GM12878 (cell line): ENCODE data around the gene TBC1D8. TPM values are rescaled to one million over a fixed set of nuclear protein-coding genes. Genes with fewer than 3 reads are reported as not detected.

Source experiments
- ATAC-seq: fragments of 200-7000 bp; cut with Tn5 transposase; 3 replicates; pipeline ENCODE4 v1.9.1; 2020; ENCODE audit warnings: mild to moderate bottlenecking, moderate library complexity
- BruUV-seq: library from RNA; stranded (reverse); fragments of 400-500 nt; replicated peaks from 2 replicates; lab custom pipeline; 2021; lab: Mats Ljungman, UMichigan
- CTCF ChIA-PET: fragments of 300-600 bp; sonication (Branson Sonifier 250); formaldehyde crosslinking; extraction: SDS; loops from one replicate; lab custom pipeline; 2021; ENCODE audit warnings: inconsistent platforms; lab: Yijun Ruan, JAX
- POLR2A ChIA-PET: fragments of 350-600 bp; formaldehyde crosslinking; extraction: SDS; loops from one replicate; lab custom pipeline; 2021; ENCODE audit warnings: inconsistent platforms; lab: Charles Lee
- RAD21 ChIA-PET: fragments of 300-600 bp; sonication (Branson Sonifier 250); formaldehyde crosslinking; loops from one replicate; lab custom pipeline; 2023; ENCODE audit warnings: antibody characterized with exemption; ENCODE audit not compliant: unreplicated experiment; lab: Charles Lee
- SMC1A ChIA-PET: fragments of 300-600 bp; sonication (Branson Sonifier 250); formaldehyde crosslinking; loops from one replicate; lab custom pipeline; 2023; ENCODE audit not compliant: unreplicated experiment, uncharacterized antibody; lab: Charles Lee
- DNase-seq: peaks from one replicate; pipeline ENCODE4 v3.0.0-alpha.2; 2011; ENCODE audit warnings: low read depth, low spot score
- FAIRE-seq: peaks from 3 replicates; lab custom pipeline; 2011; peaks lifted over from hg19 to GRCh38; lab: Jason Lieb, UNC
- H2AFZ ChIP-seq: 2 replicates; pipeline ENCODE4 v1.6.0; 2011; ENCODE audit warnings: low read depth, low read length, control low read depth; ENCODE audit not compliant: control insufficient read depth
- H3K27ac ChIP-seq: 2 replicates; pipeline ENCODE4 v1.5.1; 2011; ENCODE audit warnings: control low read depth; ENCODE audit not compliant: control insufficient read depth, insufficient read depth
- H3K27me3 ChIP-seq, 2 experiments: replicated peaks in 1 of 2; 2 replicates each; pipeline versions ENCODE4 v1.6.0 to v1.6.1; 2011; ENCODE audit warnings: low read length in 1 of 2; ENCODE audit not compliant: control insufficient read depth in 2 of 2, insufficient read depth in 2 of 2
- H3K36me3 ChIP-seq, 2 experiments: 2 replicates each; pipeline ENCODE4 v1.5.1; 2011; ENCODE audit warnings: low read length in 1 of 2; ENCODE audit not compliant: control insufficient read depth in 2 of 2, insufficient read depth in 2 of 2
- H3K4me1 ChIP-seq: 2 replicates; pipeline ENCODE4 v1.6.1; 2011; ENCODE audit warnings: mild to moderate bottlenecking, low read length, moderate library complexity, mixed read lengths; ENCODE audit not compliant: control insufficient read depth, insufficient read depth
- H3K4me2 ChIP-seq: 2 replicates; pipeline ENCODE4 v1.6.0; 2011; ENCODE audit warnings: control low read depth; ENCODE audit not compliant: control insufficient read depth, insufficient read depth
- H3K4me3 ChIP-seq: fragments of 200-600 bp; sonication (generic); 2 replicates; pipeline ENCODE4 v1.5.1; 2016
- H3K79me2 ChIP-seq: 2 replicates; pipeline ENCODE4 v1.6.0; 2011; ENCODE audit warnings: low read length; ENCODE audit not compliant: control insufficient read depth, insufficient read depth
- H3K9ac ChIP-seq: 2 replicates; pipeline ENCODE4 v1.8.0; 2011; ENCODE audit warnings: low read length, control low read depth, mixed read lengths; ENCODE audit not compliant: control insufficient read depth, insufficient read depth
- H3K9me3 ChIP-seq: replicated peaks from 3 replicates; pipeline ENCODE4 v1.5.1; 2011; ENCODE audit warnings: mild to moderate bottlenecking, low read length; ENCODE audit not compliant: control insufficient read depth, insufficient read depth
- H4K20me1 ChIP-seq: 2 replicates; pipeline ENCODE4 v1.6.0; 2011; ENCODE audit not compliant: control insufficient read depth, insufficient read depth
- ASH2L ChIP-seq: fragments of 300-600, 200-600 bp; sonication (generic); IDR thresholded peaks from 2 replicates; pipeline ENCODE4 v1.6.1; 2017; ENCODE audit warnings: low read depth, mild to moderate bottlenecking, borderline replicate concordance
- BCLAF1 ChIP-seq: fragments of 450-650 bp; IDR thresholded peaks from 2 replicates; pipeline ENCODE4 v1.6.1; 2017; ENCODE audit warnings: antibody characterized with exemption, mild to moderate bottlenecking, moderate library complexity
- E2F4 ChIP-seq: IDR thresholded peaks from 2 replicates; pipeline ENCODE4 v1.6.1; 2012; ENCODE audit warnings: low read depth, low read length, improper control_type of control experiment
- NFIC ChIP-seq: IDR thresholded peaks from 2 replicates; pipeline ENCODE4 v1.6.1; 2012; ENCODE audit warnings: low read depth, mild to moderate bottlenecking, inconsistent platforms, low read length, moderate library complexity
- SMARCA5 ChIP-seq: fragments of 450-650 bp; IDR thresholded peaks from 2 replicates; pipeline ENCODE4 v1.6.1; 2017; ENCODE audit warnings: mild to moderate bottlenecking
- SUZ12 ChIP-seq: fragments of 200-600 bp; sonication (generic); IDR thresholded peaks from one replicate; pipeline ENCODE4 v1.6.1; 2018; ENCODE audit warnings: antibody characterized with exemption, mild to moderate bottlenecking; ENCODE audit not compliant: unreplicated experiment
- TAF1 ChIP-seq: IDR thresholded peaks from 2 replicates; pipeline ENCODE4 v1.6.1; 2011; ENCODE audit warnings: mild to moderate bottlenecking, low read depth, low read length, borderline replicate concordance
- TARDBP ChIP-seq: IDR thresholded peaks from 2 replicates; pipeline ENCODE4 v1.6.1; 2016; ENCODE audit warnings: borderline replicate concordance
- YY1 ChIP-seq: IDR thresholded peaks from 2 replicates; pipeline ENCODE4 v1.6.1; 2011; ENCODE audit warnings: low read depth, mild to moderate bottlenecking, low read length
- ZNF207 ChIP-seq: fragments of 450-650 bp; IDR thresholded peaks from 2 replicates; pipeline ENCODE4 v1.6.1; 2014; ENCODE audit warnings: antibody characterized with exemption, mild to moderate bottlenecking, borderline replicate concordance
- ZNF384 ChIP-seq: IDR thresholded peaks from 2 replicates; pipeline ENCODE4 v1.6.1; 2012; ENCODE audit warnings: low read depth, mild to moderate bottlenecking, low read length, improper control_type of control experiment, borderline replicate concordance
- ZNF687 ChIP-seq: fragments of 450-650 bp; IDR thresholded peaks from 2 replicates; pipeline ENCODE4 v1.6.1; 2017; ENCODE audit warnings: mild to moderate bottlenecking, moderate library complexity
- WGBS: methylation state at CpG from one replicate; pipeline ENCODE4 v1.1.6; 2016; ENCODE audit warnings: low lambda C conversion rate; ENCODE audit not compliant: insufficient replicate concordance, insufficient coverage; ENCODE audit errors: missing lambda C conversion rate; 5-methylcytosine and 5-hydroxymethylcytosine counted together
- in situ Hi-C: fragments of 300-500 bp; cut with MboI; formaldehyde crosslinking; loops from 9 replicates; pipeline ENCODE4 v1.14.3; 2018; ENCODE audit warnings: mixed read lengths
- intact Hi-C: fragments of 100-400 bp; cut with micrococcal nuclease; formaldehyde crosslinking; loops from one replicate; pipeline ENCODE4 v1.14.2; 2022; ENCODE audit not compliant: unreplicated experiment
- polyA plus RNA-seq, 11 experiments: library from polyadenylated mRNA; depleted of rRNA in 4 of 11; unstranded in 6 of 11; stranded (reverse) in 5 of 11; fragments of >200 nt; fragmentation: Nextera tagmentation in 4 of 11; fragmentation: Illumina TruSeq in 1 of 11; extraction: Ambion mirVana in 4 of 11; extraction: Trizol in 1 of 11; gene quantifications; 1 replicate in 1 of 11; 2 replicates in 10 of 11; pipeline versions ENCODE4 v1.2.1 to v1.2.3, GENCODE V29; 2011 to 2016; ENCODE audit warnings: inconsistent platforms in 2 of 11, missing spikeins in 2 of 11, low read depth in 1 of 11
- total RNA-seq, 4 experiments: library from RNA; depleted of rRNA in 3 of 4; stranded (reverse); fragments of >200 nt in 3 of 4; fragmentation: Illumina TruSeq in 1 of 4; extraction: Trizol in 1 of 4; gene quantifications; 2 replicates each; pipeline versions ENCODE4 v1.2.1 to v1.2.3, GENCODE V29; 2013 to 2021

The TBC1D8 gene
- total and polyA plus RNA-seq, 10 of the 15 experiments (the other 5 are each of a cell fraction or from before 2014, with no cell fraction given) = 0.80 to 4.9 (median 4.4) TPM

GRCh38 chr2:101168706-101169105, 17.5 kb upstream of the TBC1D8 start:
- BruUV-seq = no TSS peak
- ATAC-seq (no peak), DNase-seq (no peak), FAIRE-seq (no peak)
- H3K9ac ChIP-seq = no peak overlapping the region
- in situ Hi-C loops = no loop called here
- POLR2A ChIA-PET = no interaction called here
- H3K9me3 ChIP-seq = peaks cover 7% of the 10 kb centered on the region
- no peak overlapping the region for H3K4me2 ChIP-seq
- H3K36me3 ChIP-seq = no peaks in the 10 kb centered on the region
- RAD21 ChIA-PET = no interaction called here
- no peaks in the 10 kb centered on the region for H4K20me1 ChIP-seq
- no peaks in the 10 kb centered on the region for H3K79me2 ChIP-seq
- H3K27me3 ChIP-seq = no peaks in the 10 kb centered on the region
- no peak overlapping the region for H2AFZ ChIP-seq
- intact Hi-C loops = no loop called here
- no peak overlapping the region for H3K27ac ChIP-seq
- WGBS = 0% methylated on average over 1 of the region's 1 CpG
- TF ChIP-seq SUZ12 (no peak), ZNF207 (no peak), TAF1 (no peak), ZNF687 (no peak), TARDBP (no peak), BCLAF1 (no peak), E2F4 (no peak), ZNF384 (no peak), ASH2L (no peak), SMARCA5 (no peak), NFIC (no peak), YY1 (no peak)
- no peak overlapping the region for H3K4me3 ChIP-seq
- SMC1A ChIA-PET = no interaction called here
- H3K4me1 ChIP-seq = no peaks in the 10 kb centered on the region
- CTCF ChIA-PET = interaction anchor here (0.8 kb wide), 1 partner anchor 16 kb away, joined by 3 read pairs; no protein-coding TSS in a partner anchor
